ENCODE measurements around the gene SERPINA4. TPM values are rescaled to one million over a fixed set of nuclear protein-coding genes. Genes with fewer than 3 reads are reported as not detected.
A peak's percentile ranks its signal among the peaks of the same experiment; 100 is the strongest.

Gene SERPINA4
- total and polyA plus RNA-seq, 2 of the 13 experiments (the other 11 are each of a cell fraction or from before 2014, with no cell fraction given) = 39.1 to 57.8 TPM

DNA sequence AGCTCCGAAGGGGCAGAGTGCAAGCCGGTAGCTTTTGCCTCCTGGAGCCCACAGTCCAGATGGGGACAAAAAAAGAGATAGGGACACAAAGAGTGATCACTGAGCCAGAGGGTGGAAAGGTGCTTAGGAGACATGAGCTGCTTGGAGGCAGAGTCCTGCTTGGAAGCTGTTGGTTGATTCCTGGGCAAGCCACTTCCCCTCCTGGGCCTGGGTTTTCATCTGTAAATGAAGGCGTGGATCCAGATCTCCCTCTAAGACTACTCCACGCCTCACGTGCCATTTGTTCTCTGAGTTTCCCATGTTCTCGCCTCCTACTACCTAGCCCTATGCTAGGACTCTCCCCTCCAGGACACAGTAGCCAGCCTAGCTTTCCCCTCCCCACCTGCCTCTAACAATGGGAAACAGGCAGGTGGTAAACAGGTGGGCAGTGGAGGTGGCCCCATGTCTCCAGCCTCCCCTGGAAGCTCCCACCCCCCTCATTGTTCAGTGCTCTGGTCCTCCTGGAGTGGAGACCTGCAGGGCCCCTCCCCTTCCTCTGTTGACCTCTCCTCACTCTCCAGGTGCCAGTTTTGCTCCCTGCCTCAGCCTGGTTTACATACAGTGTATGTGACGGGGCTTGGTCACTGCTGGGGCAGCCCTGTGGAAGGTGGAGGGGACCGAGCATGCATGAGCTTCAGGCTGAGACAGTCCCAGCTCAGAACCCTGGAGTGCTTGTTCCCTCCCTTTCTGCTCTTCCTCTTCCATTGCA, 54.8 kb downstream of the SERPINA4 start (continued):
- TF ChIP-seq CREM (IDR thresholded peaks at IDR 0.05) (no peak), CREM (CRISPR knock-in tag; IDR thresholded peaks at IDR 0.05) (no peak), POLR2A (IDR thresholded peaks at IDR 0.05; ENCODE audit: insufficient read depth in 1 of 2, low read depth in 2 of 2, low read length in 2 of 2) (peak in 1 of 2 experiments; percentile 34; a peak in 1 of 4 replicates), ZNF354B (CRISPR knock-in tag; IDR thresholded peaks at IDR 0.05) (no peak), PPARG (CRISPR knock-in tag; conservative IDR thresholded peaks at IDR 0.05) (no peak), SAP130 (CRISPR knock-in tag; IDR thresholded peaks at IDR 0.05; ENCODE audit: low read depth) (no peak), SETDB1 (CRISPR knock-in tag; IDR thresholded peaks at IDR 0.05; ENCODE audit: borderline replicate concordance) (no peak), FLYWCH1 (CRISPR knock-in tag; IDR thresholded peaks at IDR 0.05) (no peak), FOXA3 (CRISPR knock-in tag; IDR thresholded peaks at IDR 0.05) (no peak), EED (CRISPR knock-in tag; IDR thresholded peaks at IDR 0.05) (no peak)
- TF ChIP-seq, protein P1, sequence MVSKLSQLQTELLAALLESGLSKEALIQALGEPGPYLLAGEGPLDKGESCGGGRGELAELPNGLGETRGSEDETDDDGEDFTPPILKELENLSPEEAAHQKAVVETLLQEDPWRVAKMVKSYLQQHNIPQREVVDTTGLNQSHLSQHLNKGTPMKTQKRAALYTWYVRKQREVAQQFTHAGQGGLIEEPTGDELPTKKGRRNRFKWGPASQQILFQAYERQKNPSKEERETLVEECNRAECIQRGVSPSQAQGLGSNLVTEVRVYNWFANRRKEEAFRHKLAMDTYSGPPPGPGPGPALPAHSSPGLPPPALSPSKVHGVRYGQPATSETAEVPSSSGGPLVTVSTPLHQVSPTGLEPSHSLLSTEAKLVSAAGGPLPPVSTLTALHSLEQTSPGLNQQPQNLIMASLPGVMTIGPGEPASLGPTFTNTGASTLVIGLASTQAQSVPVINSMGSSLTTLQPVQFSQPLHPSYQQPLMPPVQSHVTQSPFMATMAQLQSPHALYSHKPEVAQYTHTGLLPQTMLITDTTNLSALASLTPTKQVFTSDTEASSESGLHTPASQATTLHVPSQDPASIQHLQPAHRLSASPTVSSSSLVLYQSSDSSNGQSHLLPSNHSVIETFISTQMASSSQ (IDR thresholded peaks at IDR 0.05; ENCODE audit: low read depth) = no peak
- TF ChIP-seq, protein P1 (CRISPR knock-in tag; IDR thresholded peaks at IDR 0.05; ENCODE audit: borderline replicate concordance) = no peak
- TF ChIP-seq, protein P2, sequence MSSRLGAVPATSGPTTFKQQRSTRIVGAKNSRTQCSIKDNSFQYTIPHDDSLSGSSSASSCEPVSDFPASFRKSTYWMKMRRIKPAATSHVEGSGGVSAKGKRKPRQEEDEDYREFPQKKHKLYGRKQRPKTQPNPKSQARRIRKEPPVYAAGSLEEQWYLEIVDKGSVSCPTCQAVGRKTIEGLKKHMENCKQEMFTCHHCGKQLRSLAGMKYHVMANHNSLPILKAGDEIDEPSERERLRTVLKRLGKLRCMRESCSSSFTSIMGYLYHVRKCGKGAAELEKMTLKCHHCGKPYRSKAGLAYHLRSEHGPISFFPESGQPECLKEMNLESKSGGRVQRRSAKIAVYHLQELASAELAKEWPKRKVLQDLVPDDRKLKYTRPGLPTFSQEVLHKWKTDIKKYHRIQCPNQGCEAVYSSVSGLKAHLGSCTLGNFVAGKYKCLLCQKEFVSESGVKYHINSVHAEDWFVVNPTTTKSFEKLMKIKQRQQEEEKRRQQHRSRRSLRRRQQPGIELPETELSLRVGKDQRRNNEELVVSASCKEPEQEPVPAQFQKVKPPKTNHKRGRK (CRISPR knock-in tag; IDR thresholded peaks at IDR 0.05) = no peak
- TF ChIP-seq, protein P3, sequence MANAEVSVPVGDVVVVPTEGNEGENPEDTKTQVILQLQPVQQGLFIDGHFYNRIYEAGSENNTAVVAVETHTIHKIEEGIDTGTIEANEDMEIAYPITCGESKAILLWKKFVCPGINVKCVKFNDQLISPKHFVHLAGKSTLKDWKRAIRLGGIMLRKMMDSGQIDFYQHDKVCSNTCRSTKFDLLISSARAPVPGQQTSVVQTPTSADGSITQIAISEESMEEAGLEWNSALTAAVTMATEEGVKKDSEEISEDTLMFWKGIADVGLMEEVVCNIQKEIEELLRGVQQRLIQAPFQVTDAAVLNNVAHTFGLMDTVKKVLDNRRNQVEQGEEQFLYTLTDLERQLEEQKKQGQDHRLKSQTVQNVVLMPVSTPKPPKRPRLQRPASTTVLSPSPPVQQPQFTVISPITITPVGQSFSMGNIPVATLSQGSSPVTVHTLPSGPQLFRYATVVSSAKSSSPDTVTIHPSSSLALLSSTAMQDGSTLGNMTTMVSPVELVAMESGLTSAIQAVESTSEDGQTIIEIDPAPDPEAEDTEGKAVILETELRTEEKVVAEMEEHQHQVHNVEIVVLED (CRISPR knock-in tag; IDR thresholded peaks at IDR 0.05; ENCODE audit: borderline replicate concordance) = no peak
- TF ChIP-seq, protein P4, sequence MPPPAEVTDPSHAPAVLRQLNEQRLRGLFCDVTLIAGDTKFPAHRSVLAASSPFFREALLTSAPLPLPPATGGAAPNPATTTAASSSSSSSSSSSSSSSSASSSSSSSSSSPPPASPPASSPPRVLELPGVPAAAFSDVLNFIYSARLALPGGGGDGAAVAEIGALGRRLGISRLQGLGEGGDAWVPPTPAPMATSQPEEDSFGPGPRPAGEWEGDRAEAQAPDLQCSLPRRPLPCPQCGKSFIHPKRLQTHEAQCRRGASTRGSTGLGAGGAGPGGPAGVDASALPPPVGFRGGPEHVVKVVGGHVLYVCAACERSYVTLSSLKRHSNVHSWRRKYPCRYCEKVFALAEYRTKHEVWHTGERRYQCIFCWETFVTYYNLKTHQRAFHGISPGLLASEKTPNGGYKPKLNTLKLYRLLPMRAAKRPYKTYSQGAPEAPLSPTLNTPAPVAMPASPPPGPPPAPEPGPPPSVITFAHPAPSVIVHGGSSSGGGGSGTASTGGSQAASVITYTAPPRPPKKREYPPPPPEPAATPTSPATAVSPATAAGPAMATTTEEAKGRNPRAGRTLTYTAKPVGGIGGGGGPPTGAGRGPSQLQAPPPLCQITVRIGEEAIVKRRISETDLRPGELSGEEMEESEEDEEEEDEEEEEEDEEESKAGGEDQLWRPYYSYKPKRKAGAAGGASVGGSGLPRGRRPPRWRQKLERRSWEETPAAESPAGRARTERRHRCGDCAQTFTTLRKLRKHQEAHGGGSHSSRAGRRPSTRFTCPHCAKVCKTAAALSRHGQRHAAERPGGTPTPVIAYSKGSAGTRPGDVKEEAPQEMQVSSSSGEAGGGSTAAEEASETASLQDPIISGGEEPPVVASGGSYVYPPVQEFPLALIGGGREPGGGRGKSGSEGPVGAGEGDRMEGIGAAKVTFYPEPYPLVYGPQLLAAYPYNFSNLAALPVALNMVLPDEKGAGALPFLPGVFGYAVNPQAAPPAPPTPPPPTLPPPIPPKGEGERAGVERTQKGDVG (CRISPR knock-in tag; IDR thresholded peaks at IDR 0.05; ENCODE audit: borderline replicate concordance) = no peak
- TF ChIP-seq, protein P5, sequence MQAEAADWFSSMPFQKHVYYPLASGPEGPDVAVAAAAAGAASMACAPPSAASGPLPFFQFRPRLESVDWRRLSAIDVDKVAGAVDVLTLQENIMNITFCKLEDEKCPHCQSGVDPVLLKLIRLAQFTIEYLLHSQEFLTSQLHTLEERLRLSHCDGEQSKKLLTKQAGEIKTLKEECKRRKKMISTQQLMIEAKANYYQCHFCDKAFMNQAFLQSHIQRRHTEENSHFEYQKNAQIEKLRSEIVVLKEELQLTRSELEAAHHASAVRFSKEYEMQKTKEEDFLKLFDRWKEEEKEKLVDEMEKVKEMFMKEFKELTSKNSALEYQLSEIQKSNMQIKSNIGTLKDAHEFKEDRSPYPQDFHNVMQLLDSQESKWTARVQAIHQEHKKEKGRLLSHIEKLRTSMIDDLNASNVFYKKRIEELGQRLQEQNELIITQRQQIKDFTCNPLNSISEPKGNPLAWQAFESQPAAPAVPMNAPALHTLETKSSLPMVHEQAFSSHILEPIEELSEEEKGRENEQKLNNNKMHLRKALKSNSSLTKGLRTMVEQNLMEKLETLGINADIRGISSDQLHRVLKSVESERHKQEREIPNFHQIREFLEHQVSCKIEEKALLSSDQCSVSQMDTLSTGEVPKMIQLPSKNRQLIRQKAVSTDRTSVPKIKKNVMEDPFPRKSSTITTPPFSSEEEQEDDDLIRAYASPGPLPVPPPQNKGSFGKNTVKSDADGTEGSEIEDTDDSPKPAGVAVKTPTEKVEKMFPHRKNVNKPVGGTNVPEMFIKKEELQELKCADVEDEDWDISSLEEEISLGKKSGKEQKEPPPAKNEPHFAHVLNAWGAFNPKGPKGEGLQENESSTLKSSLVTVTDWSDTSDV (CRISPR knock-in tag; IDR thresholded peaks at IDR 0.05) = peak; percentile 76; the same call in 1 of the 2 replicates

Measured in HepG2 (cell line).